ENCODE data around the gene LOXL3.

LOXL3 gene

DNA sequence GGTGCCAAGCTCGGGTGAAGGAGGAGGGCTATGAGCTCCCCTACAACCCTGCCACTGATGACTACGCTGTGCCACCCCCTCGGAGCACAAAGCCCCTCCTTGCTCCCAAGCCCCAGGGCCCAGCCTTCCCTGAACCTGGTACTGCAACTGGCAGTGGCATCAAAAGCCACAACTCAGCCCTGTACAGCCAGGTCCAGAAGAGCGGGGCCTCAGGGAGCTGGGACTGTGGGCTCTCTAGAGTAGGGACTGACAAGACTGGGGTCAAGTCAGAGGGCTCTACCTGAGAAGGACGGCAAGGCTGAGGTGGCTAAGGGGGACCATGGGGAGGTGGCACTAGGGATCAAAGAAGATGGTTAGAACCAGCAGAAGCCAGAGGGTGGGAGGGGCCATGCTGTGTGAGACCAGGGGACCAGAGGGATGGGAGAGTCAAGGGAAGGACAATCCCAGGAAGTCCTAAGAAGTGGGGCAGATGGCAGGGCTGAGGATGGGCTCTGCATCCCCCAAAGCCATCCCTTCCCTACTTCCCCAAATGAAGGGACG is 3.2 kb upstream of the LOXL3 start:
- Histone ChIP-seq H3K4me1 (no peaks in the 10 kb centered on the region), H3K79me2 (no peaks in the 10 kb centered on the region), H2AFZ (no peak overlapping the region), H3K36me3 (ENCODE audit: control insufficient read depth, insufficient read depth, low read length) (no peaks in the 10 kb centered on the region), H3K9ac (no peak overlapping the region), H3K4me2 (ENCODE audit: low read length) (no peak overlapping the region), H3K4me3 (ENCODE audit: low read depth, low read length) (no peak overlapping the region), H3K9me3 (ENCODE audit: control insufficient read depth, low read length) (no peaks in the 10 kb centered on the region), H3K27ac (no peak overlapping the region), H3K27me3 (ENCODE audit: control insufficient read depth, insufficient read depth, low read length) (no peaks in the 10 kb centered on the region)
- TF ChIP-seq, protein P1, sequence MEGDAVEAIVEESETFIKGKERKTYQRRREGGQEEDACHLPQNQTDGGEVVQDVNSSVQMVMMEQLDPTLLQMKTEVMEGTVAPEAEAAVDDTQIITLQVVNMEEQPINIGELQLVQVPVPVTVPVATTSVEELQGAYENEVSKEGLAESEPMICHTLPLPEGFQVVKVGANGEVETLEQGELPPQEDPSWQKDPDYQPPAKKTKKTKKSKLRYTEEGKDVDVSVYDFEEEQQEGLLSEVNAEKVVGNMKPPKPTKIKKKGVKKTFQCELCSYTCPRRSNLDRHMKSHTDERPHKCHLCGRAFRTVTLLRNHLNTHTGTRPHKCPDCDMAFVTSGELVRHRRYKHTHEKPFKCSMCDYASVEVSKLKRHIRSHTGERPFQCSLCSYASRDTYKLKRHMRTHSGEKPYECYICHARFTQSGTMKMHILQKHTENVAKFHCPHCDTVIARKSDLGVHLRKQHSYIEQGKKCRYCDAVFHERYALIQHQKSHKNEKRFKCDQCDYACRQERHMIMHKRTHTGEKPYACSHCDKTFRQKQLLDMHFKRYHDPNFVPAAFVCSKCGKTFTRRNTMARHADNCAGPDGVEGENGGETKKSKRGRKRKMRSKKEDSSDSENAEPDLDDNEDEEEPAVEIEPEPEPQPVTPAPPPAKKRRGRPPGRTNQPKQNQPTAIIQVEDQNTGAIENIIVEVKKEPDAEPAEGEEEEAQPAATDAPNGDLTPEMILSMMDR (IDR thresholded peaks at IDR 0.05), result no peak

GRCh38 chr2:74556159-74556558 is 2.4 kb upstream of the LOXL3 start:
- no peak overlapping the region for H3K9ac ChIP-seq
- no peak overlapping the region for H3K4me3 ChIP-seq (ENCODE audit: low read depth, low read length)
- no peaks in the 10 kb centered on the region for H3K36me3 ChIP-seq (ENCODE audit: control insufficient read depth, insufficient read depth, low read length)
- no peak overlapping the region for H3K27ac ChIP-seq
- TF ChIP-seq, protein P1 (IDR thresholded peaks at IDR 0.05), result no peak
- no peaks in the 10 kb centered on the region for H3K9me3 ChIP-seq (ENCODE audit: control insufficient read depth, low read length)
- H3K79me2 ChIP-seq, result no peaks in the 10 kb centered on the region
- no peaks in the 10 kb centered on the region for H3K27me3 ChIP-seq (ENCODE audit: control insufficient read depth, insufficient read depth, low read length)
- H3K4me2 ChIP-seq (ENCODE audit: low read length), result no peak overlapping the region
- H2AFZ ChIP-seq, result no peak overlapping the region
- no peaks in the 10 kb centered on the region for H3K4me1 ChIP-seq

- Histone ChIP-seq H3K27ac (peak overlapping the region; percentile 77), H3K36me3 (ENCODE audit: control insufficient read depth, insufficient read depth, low read length) (no peaks in the 10 kb centered on the region), H3K9ac (no peak overlapping the region), H3K9me3 (ENCODE audit: control insufficient read depth, low read length) (no peaks in the 10 kb centered on the region), H3K79me2 (no peaks in the 10 kb centered on the region), H3K4me1 (no peaks in the 10 kb centered on the region), H3K4me3 (ENCODE audit: low read depth, low read length) (peak overlapping the region; percentile 78), H2AFZ (peak overlapping the region; percentile 96), H3K27me3 (ENCODE audit: control insufficient read depth, insufficient read depth, low read length) (no peaks in the 10 kb centered on the region), H3K4me2 (ENCODE audit: low read length) (peak overlapping the region; percentile 64)
- TF ChIP-seq, protein P1 (IDR thresholded peaks at IDR 0.05), result no peak
Measured at GRCh38 chr2:74555610-74556103, 1.9 kb upstream of the LOXL3 start.

DNA sequence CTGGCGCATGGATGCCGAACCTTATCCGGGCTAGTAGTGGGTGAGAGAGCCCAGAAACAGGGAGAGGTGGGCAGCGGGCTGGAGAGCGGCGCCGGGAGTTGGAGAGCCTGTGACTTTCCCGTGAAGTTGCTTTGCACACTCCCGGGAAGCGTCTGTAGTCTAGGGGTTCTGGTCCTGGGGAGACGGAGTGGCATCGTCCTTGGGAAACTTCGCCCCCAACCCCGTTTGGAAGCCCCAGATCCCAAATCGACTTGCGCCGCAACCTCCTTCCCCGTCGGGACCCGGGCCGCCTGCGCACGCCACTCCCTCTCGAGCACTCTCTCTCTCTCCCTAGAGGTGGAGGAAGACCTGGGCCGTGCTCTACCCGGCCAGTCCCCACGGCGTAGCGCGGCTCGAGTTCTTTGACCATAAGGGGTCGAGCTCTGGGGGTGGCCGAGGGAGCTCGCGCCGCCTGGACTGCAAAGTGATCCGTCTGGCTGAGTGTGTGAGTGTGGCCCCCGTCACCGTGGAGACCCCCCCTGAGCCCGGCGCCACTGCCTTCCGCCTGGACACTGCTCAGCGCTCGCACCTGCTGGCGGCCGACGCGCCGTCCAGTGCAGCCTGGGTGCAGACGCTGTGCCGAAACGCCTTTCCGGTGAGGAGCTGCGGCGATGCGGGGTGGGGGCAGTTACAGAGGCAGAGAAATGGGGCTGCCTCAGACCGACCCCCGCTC is 1.2 kb upstream of the LOXL3 start:
- Histone ChIP-seq H3K36me3 (ENCODE audit: control insufficient read depth, insufficient read depth, low read length) (no peaks in the 10 kb centered on the region), H3K27me3 (ENCODE audit: control insufficient read depth, insufficient read depth, low read length) (no peaks in the 10 kb centered on the region), H3K27ac (peak overlapping the region; percentile 77), H2AFZ (peak overlapping the region; percentile 96), H3K4me3 (ENCODE audit: low read depth, low read length) (peak overlapping the region; percentile 78), H3K4me1 (peaks cover 2% of the 10 kb centered on the region), H3K4me2 (ENCODE audit: low read length) (peak overlapping the region; percentile 64), H3K9me3 (ENCODE audit: control insufficient read depth, low read length) (no peaks in the 10 kb centered on the region), H3K79me2 (no peaks in the 10 kb centered on the region), H3K9ac (no peak overlapping the region)
- TF ChIP-seq, protein P1 (IDR thresholded peaks at IDR 0.05), result no peak

Measured in parathyroid adenoma (tissue), 2 donors.